ENCODE results near the gene VWA2. TPM values are rescaled to one million over a fixed set of nuclear protein-coding genes. Genes with fewer than 3 reads are reported as not detected.

VWA2 gene
- total RNA-seq, 2 donors from 2014 or later = 1.7 to 2.0 TPM

DNA sequence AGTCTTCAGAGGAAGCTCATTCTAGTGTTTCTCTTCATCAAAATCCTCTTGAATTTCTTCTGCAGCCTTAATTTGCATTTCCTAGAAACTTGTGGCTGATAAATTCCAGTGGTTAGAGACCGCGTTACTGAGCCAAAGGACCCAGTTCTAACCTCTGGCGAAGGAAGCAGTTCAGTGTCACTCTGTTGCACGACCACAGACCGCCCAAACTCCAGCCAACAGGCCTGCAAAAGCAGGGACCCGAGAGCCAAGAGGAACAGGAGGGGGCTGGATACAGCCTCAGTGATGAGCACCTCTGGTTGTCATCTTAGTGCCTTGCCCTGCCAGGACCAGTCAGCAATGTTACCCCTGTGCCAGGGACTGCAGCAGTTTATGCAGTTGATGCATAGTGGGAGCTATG, 95.2 kb downstream of the VWA2 start:
- Mint-ChIP-seq H3K27me3 (ENCODE audit: insufficient read depth) (peaks cover 12% of the 10 kb centered on the region), H3K9me3 (no peaks in the 10 kb centered on the region), H3K4me1 (peaks cover 15% of the 10 kb centered on the region), H3K36me3 (ENCODE audit: low read depth) (no peaks in the 10 kb centered on the region), H3K27ac (no peak overlapping the region), H3K4me3 (no peak overlapping the region)
- no peaks in the 10 kb centered on the region for H3K36me3 ChIP-seq (ENCODE audit: control insufficient read depth, insufficient read depth, low read length)
- H3K4me3 ChIP-seq (ENCODE audit: low read length) = no peak overlapping the region
- no peaks in the 10 kb centered on the region for H3K9me3 ChIP-seq (ENCODE audit: control insufficient read depth, low read length)
- no peak overlapping the region for H3K9ac ChIP-seq (ENCODE audit: extremely low read depth, low read length, poor library complexity, severe bottlenecking)
- no peaks in the 10 kb centered on the region for H3K4me1 ChIP-seq (ENCODE audit: control insufficient read depth, insufficient read depth, low read length)
- TF ChIP-seq, protein P1, sequence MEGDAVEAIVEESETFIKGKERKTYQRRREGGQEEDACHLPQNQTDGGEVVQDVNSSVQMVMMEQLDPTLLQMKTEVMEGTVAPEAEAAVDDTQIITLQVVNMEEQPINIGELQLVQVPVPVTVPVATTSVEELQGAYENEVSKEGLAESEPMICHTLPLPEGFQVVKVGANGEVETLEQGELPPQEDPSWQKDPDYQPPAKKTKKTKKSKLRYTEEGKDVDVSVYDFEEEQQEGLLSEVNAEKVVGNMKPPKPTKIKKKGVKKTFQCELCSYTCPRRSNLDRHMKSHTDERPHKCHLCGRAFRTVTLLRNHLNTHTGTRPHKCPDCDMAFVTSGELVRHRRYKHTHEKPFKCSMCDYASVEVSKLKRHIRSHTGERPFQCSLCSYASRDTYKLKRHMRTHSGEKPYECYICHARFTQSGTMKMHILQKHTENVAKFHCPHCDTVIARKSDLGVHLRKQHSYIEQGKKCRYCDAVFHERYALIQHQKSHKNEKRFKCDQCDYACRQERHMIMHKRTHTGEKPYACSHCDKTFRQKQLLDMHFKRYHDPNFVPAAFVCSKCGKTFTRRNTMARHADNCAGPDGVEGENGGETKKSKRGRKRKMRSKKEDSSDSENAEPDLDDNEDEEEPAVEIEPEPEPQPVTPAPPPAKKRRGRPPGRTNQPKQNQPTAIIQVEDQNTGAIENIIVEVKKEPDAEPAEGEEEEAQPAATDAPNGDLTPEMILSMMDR (conservative IDR thresholded peaks at IDR 0.05) = no peak
- no peak overlapping the region for H3K27ac ChIP-seq (ENCODE audit: low read depth, low read length)
- H3K27me3 ChIP-seq (ENCODE audit: control insufficient read depth, insufficient read depth, low read length, poor library complexity, severe bottlenecking) = no peaks in the 10 kb centered on the region
- 89 to 95% methylated on average over 3 to 6 of the region's 6 CpGs for WGBS, 2 experiments (ENCODE audit: insufficient coverage in 1 of 2, insufficient read length in 1 of 2)
- no peak for DNase-seq

DNA sequence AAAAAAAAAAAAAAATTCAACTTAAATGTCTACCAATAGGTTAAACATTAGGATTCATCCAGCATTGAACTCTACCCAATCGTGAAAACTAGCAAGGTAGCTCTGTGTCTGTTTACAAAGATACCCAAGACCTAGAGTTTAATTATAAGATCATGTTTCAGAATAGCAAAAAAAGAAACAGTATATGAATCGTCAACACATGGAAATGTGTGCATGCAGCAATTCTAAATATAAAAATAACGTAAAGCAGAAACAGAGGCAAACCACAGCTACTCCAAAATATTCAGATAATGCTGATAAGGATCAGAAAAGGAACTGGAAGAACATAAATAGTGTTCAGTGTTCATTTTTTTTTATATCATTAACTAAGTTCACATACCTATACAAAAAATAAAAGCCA, 96.6 kb downstream of the VWA2 start:
- no peak for DNase-seq
- Mint-ChIP-seq H3K27ac (no peak overlapping the region), H3K36me3 (ENCODE audit: low read depth) (no peaks in the 10 kb centered on the region), H3K4me1 (peaks cover 15% of the 10 kb centered on the region), H3K27me3 (ENCODE audit: insufficient read depth) (peaks cover 12% of the 10 kb centered on the region), H3K9me3 (no peaks in the 10 kb centered on the region), H3K4me3 (no peak overlapping the region)
- Histone ChIP-seq H3K36me3 (ENCODE audit: control insufficient read depth, insufficient read depth, low read length) (no peaks in the 10 kb centered on the region), H3K4me3 (ENCODE audit: low read length) (no peak overlapping the region), H3K4me1 (ENCODE audit: control insufficient read depth, insufficient read depth, low read length) (no peaks in the 10 kb centered on the region), H3K27me3 (ENCODE audit: control insufficient read depth, insufficient read depth, low read length, poor library complexity, severe bottlenecking) (no peaks in the 10 kb centered on the region), H3K27ac (ENCODE audit: low read depth, low read length) (no peak overlapping the region), H3K9me3 (ENCODE audit: control insufficient read depth, low read length) (no peaks in the 10 kb centered on the region), H3K9ac (ENCODE audit: extremely low read depth, low read length, poor library complexity, severe bottlenecking) (no peak overlapping the region)
- TF ChIP-seq, protein P1 (conservative IDR thresholded peaks at IDR 0.05) = no peak
- 85 to 100% methylated on average over 2 to 3 of the region's 3 CpGs for WGBS, 2 experiments (ENCODE audit: insufficient coverage in 1 of 2, insufficient read length in 1 of 2)

DNA sequence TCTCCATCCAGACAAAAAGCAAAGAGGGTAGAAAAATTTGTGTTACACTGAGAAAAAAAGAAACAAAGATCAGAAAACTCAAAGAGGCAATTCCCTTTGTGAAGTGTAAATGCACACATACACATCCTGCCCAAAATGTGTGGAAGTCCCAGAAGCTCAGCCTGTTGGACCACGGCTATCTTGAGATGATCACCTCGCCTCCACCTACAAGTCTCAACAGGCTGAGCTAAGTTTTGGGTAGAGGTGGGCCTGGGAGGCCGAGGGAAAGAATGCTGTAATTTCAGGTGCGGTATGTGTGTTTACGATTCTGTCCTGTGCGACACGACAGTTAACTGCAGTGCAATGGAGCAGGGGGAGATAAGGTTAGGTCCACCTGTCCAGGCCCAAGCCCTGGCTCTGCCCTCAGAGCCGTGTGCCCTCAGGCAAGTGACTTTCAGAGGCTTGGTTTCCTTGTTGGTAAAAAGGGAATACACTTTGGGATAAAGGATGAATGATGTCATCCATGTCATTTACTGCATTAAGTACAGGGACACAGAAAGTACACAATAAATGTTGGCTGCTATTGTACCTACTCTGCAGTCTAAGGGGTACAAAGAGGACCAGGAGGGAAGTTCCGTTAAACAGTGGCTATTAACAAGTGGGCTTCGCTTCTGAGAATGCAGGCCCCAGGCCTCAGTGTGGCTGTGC, 97.9 kb downstream of the VWA2 start:
- H3K9me3 ChIP-seq (ENCODE audit: control insufficient read depth, low read length) = no peaks in the 10 kb centered on the region
- H3K27me3 Mint-ChIP-seq (ENCODE audit: insufficient read depth) = peaks cover 12% of the 10 kb centered on the region
- H3K36me3 Mint-ChIP-seq (ENCODE audit: low read depth) = no peaks in the 10 kb centered on the region
- H3K4me3 ChIP-seq (ENCODE audit: low read length) = no peak overlapping the region
- H3K9ac ChIP-seq (ENCODE audit: extremely low read depth, low read length, poor library complexity, severe bottlenecking) = no peak overlapping the region
- no peak overlapping the region for H3K27ac Mint-ChIP-seq
- H3K4me1 ChIP-seq (ENCODE audit: control insufficient read depth, insufficient read depth, low read length) = no peaks in the 10 kb centered on the region
- TF ChIP-seq, protein P1 (conservative IDR thresholded peaks at IDR 0.05) = no peak
- H3K36me3 ChIP-seq (ENCODE audit: control insufficient read depth, insufficient read depth, low read length) = no peaks in the 10 kb centered on the region
- H3K4me3 Mint-ChIP-seq = no peak overlapping the region
- H3K9me3 Mint-ChIP-seq = no peaks in the 10 kb centered on the region
- peaks cover 14% of the 10 kb centered on the region for H3K4me1 Mint-ChIP-seq
- 87 to 91% methylated on average over 7 to 10 of the region's 10 CpGs for WGBS, 2 experiments (ENCODE audit: insufficient coverage in 1 of 2, insufficient read length in 1 of 2)
- H3K27me3 ChIP-seq (ENCODE audit: control insufficient read depth, insufficient read depth, low read length, poor library complexity, severe bottlenecking) = no peaks in the 10 kb centered on the region
- no peak for DNase-seq
- H3K27ac ChIP-seq (ENCODE audit: low read depth, low read length) = no peak overlapping the region
